HG03025 (cell line): ENCODE measurements around the gene ST3GAL4.
"Not testable (repeated sequence)": the region's sequence is repeated elsewhere in the genome, so short reads cannot be mapped to it uniquely, and the experiment has no call there.

ENCODE experiments used
- ATAC-seq: cut with Tn5 transposase; IDR thresholded peaks from one replicate; pipeline ENCODE4 v1.9.1; 2021; ENCODE audit warnings: mild to moderate bottlenecking, moderate library complexity; ENCODE audit not compliant: unreplicated experiment, low FRiP score

ST3GAL4 gene, protein sequence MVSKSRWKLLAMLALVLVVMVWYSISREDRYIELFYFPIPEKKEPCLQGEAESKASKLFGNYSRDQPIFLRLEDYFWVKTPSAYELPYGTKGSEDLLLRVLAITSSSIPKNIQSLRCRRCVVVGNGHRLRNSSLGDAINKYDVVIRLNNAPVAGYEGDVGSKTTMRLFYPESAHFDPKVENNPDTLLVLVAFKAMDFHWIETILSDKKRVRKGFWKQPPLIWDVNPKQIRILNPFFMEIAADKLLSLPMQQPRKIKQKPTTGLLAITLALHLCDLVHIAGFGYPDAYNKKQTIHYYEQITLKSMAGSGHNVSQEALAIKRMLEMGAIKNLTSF

DNA sequence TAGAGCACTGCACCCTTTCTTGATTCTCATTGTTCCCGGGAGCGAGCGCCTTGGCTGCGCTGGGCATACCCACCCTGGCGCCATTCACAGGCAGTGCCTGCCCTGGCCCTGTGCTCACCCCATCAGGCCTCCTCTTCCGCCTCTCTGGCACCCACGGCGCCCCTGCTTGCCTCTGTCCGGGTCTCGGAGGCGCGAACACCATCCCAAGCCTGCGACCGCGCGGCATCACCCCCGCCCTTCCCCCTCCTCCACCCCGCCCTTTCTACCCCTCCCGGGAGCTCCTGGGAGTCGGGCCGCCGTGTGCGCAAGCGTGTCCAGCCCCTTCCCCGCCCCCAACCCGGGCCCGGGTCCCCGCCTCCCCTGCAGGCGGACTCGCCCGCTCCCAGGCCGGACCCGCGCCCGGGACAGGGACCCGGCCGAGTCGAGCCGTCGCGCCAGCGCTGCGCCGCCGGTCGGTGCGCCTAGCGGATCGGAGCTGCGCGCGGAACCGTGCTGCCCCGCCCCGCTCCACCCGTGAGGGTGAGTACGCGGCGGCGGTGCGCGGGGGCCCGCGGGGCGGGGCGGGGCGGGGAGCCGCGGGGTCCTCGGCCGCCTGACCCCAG is at the start of gene ST3GAL4:
TSS of gene ST3GAL4 (plus strand) at position 363 of the 602 bp plus-strand sequence. CDS start 50,470 bp downstream, outside the sequence.
- ATAC-seq = peak; percentile 45

DNA sequence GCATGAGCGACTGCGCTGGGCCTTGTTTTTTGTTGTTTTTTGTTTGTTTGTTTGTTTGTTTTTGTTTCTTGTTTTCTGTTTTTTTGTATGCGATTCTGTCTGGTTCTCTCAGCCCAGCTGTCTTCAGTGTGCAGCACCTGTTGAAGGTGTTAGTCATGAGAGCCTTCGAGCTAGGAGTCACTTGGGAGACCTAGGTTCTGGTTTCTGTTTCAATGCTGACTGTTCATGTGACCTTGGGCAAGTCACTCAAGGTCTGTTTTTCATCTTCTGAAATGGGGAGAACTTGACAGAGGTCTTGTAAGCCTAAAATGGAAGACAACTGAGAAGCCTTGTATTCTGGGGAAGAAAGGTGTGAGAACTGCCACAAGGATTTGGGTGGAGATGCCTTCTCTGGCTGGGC is 49.8 kb upstream of the ST3GAL4 start:
- peak; percentile 36 for ATAC-seq

DNA sequence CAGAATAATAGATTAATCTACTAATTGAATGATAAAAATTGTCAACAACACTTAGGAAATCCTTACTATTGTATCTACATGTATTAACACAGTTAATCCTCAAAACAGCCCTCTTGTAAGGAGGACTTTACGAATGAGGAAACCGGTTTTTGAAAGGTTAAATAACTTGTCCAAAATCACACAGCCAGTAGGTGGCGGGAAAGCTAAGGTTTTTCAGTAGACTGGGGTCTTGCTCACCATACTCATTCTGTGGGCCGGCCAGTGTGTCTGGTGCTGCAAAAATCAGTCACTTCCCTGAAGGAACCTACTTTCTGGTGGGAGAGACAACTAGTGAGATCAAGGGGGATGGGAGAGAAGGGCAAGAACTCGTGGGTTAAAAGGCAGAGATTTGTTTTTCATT is 47.8 kb upstream of the ST3GAL4 start:
- no peak for ATAC-seq

DNA sequence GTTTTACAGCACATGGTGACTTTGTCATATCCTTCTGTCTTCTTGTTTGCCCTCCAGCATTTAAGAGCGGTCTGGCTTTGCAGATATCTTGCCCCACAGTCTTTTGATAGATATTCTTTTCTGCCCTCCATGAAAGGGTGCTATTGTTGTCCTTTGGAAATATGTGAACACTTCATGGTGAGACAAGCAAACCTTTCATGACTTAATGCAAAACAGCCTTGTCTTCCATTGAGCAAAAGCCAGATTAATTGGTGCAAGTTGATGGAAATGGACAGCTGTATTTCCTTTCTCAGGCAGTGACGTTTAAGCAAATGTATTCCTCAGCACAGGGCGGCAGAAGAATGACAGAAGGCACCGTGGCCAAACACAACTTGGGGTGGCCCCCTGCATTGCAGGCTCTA is 47.2 kb upstream of the ST3GAL4 start:
- ATAC-seq = no peak

DNA sequence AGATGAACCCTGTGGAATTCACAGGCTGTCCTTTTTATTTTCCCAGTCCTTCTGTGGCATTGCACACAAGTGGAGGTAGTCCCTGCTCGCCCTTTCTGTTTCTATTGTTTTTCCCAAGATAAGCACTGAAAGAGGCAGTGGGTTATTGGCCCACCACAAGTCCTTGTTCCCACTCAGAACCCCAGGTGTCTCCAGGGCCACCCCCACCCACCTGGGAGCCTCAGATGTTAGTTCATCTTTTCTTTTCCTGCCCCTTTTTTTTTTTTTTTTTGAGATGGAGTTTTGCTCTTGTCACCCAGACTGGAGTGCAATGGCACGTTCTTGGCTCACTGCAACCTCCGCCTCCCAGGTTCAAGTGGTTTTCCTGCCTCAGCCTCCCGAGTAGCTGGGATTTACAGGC is 46.7 kb upstream of the ST3GAL4 start:
- not testable (repeated sequence) for ATAC-seq

DNA sequence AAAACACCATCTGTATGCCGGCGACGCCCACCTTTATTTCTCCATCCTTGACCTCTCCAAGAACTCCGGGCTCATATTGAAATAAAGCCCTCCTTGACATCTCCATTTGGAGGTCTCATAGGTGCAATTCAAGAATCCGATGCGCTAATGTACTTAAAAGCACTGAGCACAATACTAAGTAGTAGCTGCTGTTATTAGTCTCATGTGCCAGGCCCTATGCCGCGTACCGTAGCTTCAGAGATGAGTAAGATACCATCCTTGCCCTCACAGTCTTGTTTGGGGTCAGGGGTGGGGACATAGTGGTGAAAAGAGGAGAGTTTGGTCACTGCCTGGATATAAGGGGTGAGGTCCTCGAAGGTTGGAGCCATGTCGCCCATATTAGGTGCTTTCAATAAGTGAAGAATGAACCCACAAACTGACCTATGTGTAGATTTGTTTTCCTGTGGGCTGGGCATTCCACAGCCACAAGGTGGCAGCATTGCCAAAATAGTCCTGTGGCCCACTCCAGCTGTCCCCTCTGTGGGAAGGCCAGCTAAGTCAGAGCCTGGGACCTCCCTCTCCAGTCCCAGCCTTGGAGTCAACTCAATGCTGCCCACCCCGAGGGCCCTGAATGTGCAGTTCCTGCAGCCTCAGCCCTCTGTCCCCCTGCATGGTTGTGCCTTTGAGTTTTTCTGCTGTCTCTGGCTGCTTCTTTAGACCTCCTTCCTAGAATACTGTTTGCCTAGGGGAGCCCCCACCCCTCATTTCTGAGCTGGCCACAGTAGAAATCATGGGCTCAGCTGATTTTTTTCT is 45.1 kb upstream of the ST3GAL4 start:
- peak; percentile 37 for ATAC-seq

DNA sequence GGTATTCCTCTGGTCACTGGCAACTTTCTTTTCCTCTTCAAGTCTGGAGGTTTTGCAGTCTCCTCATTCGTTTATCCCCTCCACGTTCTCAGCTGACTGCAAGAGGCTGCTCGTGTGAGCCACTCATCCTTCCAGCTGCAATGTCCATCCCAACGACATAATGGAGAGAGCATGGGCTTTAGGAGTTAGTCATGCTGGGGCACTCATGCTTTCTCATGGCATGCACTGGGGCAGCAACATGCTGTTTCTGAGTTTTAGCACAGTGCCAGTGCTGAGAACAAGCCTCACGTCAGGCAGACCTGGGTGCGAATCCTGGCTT is 44.5 kb upstream of the ST3GAL4 start:
- no peak for ATAC-seq

DNA sequence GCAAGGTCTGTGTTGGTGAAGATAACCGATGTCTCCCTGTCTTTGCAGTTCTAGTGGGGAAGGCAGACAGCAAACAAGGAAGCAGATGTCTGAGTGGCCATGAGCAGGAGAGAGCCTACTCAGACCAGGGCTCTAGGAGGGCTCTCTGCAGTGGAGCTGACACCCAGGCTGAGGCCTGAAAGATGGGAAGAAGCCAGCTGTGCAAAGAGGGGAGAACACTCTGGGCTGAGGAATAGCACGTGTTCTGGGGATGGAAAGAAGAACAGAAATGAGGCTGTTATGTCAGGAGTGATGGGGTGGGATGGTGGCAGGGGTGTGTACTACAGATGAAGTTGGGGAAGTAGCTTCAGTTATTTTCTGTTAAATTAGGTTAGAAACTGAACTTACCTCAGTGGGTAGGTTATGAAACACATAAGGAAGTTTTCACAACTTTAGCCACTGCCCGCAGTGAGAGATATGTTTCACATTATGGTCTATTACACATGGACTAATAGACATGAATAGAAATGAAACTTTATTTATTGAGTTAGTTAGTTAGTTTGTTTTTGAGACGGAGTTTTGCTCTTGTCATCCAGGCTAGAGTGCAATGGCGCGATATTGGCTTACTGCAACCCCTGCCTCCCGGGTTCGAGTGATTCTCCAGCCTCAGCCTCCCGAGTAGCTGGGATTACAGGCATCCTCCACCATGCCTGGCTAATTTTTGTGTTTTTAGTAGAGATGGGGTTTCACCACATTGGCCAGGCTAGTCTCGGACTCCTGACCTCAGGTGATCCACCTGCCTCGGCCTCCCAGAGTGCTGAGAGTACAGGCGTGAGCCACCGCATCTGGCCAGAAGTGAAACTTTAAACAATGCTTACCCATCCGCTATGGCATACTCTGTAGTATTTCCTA is 43.8 kb upstream of the ST3GAL4 start:
- ATAC-seq = peak; percentile 76

DNA sequence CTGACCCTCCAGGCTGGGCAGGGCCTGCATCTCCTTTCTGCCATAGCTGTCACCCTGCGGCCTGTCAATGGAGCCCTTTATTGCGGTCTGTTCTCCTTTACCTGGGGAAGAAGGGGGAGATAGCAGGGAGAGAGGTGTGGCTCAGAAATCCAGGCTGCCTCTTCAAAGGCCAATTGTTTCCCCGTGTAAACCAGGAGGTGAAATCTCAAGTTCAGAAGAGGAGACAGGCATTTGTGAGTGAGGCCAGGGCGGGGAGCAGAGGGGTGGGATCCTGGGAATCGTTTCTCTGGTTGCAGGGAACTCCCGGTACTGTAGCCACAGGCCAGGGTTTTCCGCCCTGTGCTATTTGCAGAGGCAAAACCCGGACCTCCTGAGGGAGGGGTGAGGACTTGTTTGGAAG is 42.5 kb upstream of the ST3GAL4 start:
- no peak for ATAC-seq

DNA sequence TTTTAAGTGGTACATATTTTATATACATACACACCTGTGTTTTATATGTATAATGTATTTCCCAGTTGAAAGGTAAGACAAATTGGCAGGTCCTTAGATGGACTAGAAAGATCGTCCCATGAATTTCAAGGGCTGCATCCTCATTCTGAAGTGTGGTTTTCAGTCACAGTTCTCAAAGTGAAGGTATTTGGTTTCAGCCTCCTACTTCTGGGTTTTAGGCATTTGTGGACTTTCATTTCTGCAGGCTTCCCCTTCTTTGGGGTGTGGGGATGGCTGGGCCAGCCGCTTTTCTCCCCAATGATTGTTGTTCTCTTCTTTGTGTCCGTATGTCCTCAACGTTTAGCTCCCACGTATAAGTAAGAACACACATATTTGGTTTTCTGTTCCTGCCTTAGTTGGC is 41.7 kb upstream of the ST3GAL4 start:
- ATAC-seq = no peak

DNA sequence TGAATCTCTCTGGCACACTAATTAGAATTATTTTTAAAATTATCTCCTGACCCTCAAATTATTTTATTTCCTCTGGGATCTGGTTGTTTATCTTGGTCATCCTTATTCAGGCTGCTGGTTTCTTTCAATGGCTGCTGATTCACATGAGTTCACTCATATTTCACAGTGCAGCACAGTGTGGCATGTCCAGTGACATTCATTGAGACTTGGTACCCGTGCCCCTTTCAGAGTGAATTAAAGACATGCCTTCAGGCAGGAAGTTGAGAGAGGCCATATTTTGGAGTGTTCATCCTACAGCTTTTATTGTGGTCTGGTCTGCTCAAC is 38.1 kb upstream of the ST3GAL4 start:
- ATAC-seq = no peak

DNA sequence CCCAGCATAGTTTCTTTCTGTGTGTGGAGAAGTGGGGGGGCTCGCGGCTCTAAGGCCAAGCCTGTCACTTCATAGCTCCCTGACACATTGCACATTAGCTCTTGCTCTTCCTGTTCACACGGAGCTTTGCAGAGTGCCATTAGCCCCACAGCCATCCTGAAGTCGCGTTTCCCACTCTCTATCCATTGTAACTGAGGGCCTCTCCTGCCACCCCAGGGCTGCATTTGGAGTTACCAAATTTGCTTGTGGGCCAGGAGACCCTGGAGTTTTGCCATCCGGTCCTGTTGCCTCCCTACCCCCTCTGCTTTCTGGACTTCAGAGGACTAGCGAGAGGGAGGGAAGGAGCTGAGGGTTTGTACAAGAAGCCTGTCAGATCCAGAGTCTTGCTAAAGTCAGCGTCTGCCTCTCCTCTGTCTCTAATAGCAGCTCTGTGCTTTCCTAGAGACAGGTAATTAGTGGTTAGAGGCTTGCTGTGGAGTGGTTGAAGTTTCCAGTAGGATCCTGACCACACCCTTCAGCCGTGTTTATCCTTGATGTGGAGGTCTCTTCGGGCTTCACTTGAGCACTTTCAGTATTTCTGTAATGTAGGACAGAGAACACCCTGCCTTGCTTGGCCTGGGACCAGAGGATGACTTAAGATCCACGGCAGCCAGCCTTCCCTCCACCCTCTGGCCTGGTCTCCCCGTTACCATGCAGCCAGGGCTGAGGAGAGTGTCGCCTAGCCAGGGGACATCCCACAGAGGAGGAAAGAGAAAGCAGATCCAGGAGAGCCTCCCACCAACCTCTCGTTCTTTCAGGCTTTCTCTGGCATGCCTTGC is 37.5 kb upstream of the ST3GAL4 start:
- peak; percentile 18 for ATAC-seq

DNA sequence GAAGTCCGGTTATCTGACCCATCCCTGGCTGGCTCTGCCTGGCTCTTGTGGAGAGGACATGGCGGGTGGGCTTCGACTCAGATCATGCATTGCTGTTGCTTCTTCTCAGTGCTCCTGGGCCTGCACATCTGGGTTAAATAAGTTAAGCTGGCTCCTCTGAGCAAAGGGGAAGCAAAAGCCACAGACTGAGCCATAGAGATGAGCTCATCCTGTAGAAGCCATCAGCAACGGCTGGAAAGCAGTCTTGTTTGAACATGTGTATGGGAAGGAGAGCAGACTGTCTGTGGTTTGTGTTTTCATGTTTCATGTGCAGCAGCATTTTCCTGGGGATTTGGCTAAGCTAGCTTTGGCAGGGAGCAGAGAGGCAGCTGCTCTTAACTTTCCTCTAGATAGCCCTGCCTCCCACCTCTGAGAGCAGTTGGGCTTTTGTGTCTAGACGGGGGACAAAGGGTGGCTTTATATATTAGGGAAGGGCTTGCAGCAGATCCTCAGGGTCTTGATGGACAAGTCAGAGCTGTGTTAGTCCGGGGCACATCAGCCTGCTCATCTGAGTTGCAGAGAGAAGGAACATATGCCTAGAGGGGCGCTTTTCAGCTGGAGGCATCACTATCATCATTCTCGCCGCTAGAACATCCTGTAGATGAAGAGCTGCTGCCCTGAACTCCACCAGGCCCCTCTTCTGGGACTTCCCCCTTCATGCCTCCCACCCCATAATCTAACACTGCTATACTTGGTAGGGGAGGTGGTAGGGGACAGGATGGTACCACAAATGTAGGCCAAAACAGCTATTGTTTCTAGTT is 36.7 kb upstream of the ST3GAL4 start:
- peak; percentile 78 for ATAC-seq

DNA sequence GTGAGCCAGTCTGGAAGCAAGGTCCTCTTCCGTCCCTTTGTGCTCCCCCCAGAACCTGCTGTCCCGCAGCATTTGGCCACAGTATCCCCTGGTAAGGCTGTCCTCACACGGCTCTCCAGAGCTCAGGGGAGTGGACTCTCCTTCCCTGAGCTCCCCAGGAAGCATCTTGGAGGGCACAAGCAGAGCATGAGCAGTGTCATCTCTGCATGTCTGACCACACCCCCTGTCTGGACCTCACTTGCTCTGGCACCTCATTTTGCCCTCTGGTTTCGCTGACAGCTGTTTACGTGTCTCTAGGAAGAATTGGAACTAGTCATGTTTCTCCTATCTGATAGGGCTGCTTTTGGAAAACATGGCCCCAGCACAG is 36.1 kb upstream of the ST3GAL4 start:
- no peak for ATAC-seq

DNA sequence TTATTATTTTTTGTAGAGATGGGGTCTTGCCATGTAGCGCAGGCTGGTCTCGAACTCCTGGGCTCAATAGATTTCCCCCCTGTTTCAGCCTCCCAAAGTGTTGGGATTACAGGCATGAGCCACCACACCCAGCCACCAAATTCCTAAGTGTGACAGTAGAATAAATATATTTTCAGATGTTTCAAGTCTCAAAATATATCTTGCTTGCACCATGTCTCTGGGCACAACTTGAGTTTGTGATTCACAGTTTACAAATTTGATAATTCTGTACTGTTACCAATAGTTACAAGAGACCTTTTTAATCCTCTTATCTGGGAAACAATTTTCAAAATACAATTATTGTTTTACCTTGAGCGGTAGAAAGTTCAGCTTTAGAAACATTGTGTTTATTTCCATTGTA is 32.5 kb upstream of the ST3GAL4 start:
- no peak for ATAC-seq

DNA sequence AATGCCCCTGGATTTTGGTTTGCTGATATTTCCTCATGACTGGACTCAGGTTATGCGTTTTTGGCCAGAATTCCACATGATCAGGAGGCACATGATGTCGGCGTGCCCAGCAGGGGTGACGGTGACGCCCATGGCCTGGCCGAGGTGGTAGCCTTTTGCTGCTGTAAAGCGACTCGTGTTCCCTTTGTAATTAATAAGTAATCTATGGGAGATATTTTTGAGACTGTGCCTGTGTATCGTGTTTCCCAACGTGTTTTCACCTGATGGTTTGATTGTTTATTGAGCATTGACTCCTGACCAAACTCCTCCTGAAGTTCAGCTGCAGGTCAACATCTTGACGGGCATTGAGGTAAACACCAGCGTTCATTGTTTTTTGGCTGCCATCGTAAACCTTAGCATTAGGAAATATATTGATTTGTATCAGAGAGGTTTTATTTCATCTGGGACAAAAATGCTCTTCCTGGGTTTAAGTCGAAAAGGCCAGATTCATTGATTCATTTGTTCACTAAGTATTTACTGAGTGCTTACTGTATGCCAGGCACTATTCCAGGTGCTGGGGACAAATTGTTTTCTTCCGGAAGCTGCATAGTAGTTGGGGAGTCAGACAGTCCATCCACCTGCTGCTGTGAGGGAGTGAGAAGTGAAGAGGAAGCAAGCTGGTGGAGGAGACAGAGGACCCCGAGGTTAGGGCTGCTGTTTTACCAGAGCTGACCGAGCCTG is 28.0 kb upstream of the ST3GAL4 start:
- ATAC-seq = no peak

DNA sequence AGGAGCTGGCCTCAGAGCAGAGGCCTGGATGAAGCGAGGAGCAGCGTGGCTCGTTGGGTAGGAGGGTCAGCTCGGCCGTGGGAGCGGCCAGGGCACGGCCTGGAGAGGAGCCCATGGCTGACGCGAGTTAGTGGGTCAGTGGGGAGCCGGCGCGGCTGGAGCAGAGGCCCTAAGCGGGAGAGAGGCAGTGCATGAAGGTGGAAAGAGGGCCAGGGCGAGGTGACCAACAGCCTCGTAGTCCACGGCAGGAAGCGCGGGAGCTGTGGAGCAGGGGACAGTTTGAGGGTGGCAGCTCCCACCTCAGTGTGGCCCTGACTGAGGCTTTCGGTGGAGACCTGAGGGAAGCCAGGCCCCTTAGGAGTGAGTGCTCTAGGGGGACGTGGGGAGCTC is 27.5 kb upstream of the ST3GAL4 start:
- ATAC-seq = no peak

DNA sequence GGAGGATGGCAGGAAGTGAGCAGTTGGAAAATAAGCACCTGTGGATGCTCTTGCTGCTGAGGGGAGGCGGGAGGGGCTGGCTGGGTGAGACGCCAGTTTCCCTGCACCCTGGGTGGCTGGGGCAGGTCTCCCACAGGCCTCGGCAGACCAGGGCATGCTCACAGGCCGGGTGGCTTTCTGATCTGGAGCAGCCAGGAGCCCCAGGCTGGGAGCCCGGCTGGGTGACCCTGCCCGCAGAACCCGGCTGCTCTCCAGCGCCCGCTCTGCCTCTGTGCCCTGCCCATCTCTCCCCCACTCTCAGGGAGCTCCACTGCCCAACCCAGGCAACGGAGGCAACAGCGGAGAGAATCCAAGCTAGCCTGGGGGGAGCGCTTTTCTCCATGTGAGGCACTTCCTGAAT is 27.0 kb upstream of the ST3GAL4 start:
- no peak for ATAC-seq
